GM12878 (cell line): ENCODE measurements around the gene LGALS8. TPM values are rescaled to one million over a fixed set of nuclear protein-coding genes. Genes with fewer than 3 reads are reported as not detected.

Experiments
- CBFB ChIP-seq: IDR thresholded peaks from 2 replicates; pipeline ENCODE4 v1.6.1; 2016; ENCODE audit warnings: antibody characterized with exemption, low read depth
- E4F1 ChIP-seq: fragments of 450-650 bp; IDR thresholded peaks from 2 replicates; pipeline ENCODE4 v1.6.1; 2018; ENCODE audit warnings: borderline replicate concordance, mild to moderate bottlenecking; ENCODE audit not compliant: partially characterized antibody
- KAT2A ChIP-seq: conservative IDR thresholded peaks from 2 replicates; pipeline ENCODE4 v1.6.1; 2011; ENCODE audit warnings: low read depth, low read length; ENCODE audit not compliant: control insufficient read depth
- NFYB ChIP-seq: IDR thresholded peaks from 2 replicates; pipeline ENCODE4 v1.6.1; 2011; ENCODE audit warnings: low read depth, mild to moderate bottlenecking, low read length, improper control_type of control experiment, moderate library complexity; ENCODE audit not compliant: insufficient read depth
- SKIL ChIP-seq: fragments of 450-650 bp; IDR thresholded peaks from 2 replicates; pipeline ENCODE4 v1.6.1; 2017; ENCODE audit warnings: mild to moderate bottlenecking, low read depth, inconsistent platforms; ENCODE audit not compliant: poor library complexity, severe bottlenecking
- TCF3 ChIP-seq: IDR thresholded peaks from 2 replicates; pipeline ENCODE4 v1.6.1; 2012; ENCODE audit warnings: low read depth, mild to moderate bottlenecking, low read length, borderline replicate concordance; ENCODE audit not compliant: insufficient read depth
- ZNF592 ChIP-seq: fragments of 450-650 bp; IDR thresholded peaks from 2 replicates; pipeline ENCODE4 v1.6.1; 2017; ENCODE audit warnings: mild to moderate bottlenecking, moderate library complexity
- polyA plus RNA-seq, 11 experiments: library from polyadenylated mRNA; depleted of rRNA in 4 of 11; unstranded in 6 of 11; stranded (reverse) in 5 of 11; fragments of >200 nt; fragmentation: Nextera tagmentation in 4 of 11; fragmentation: Illumina TruSeq in 1 of 11; extraction: Ambion mirVana in 4 of 11; extraction: Trizol in 1 of 11; gene quantifications; 1 replicate in 1 of 11; 2 replicates in 10 of 11; pipeline versions ENCODE4 v1.2.1 to v1.2.3, GENCODE V29; 2011 to 2016; ENCODE audit warnings: inconsistent platforms in 2 of 11, missing spikeins in 2 of 11, low read depth in 1 of 11
- total RNA-seq, 4 experiments: library from RNA; depleted of rRNA in 3 of 4; stranded (reverse); fragments of >200 nt in 3 of 4; fragmentation: Illumina TruSeq in 1 of 4; extraction: Trizol in 1 of 4; gene quantifications; 2 replicates each; pipeline versions ENCODE4 v1.2.1 to v1.2.3, GENCODE V29; 2013 to 2021
- TF ChIP-seq, protein P1 (sequence below): fragments of 450-650 bp; IDR thresholded peaks from 2 replicates; pipeline ENCODE4 v1.6.1; 2016; ENCODE audit warnings: mild to moderate bottlenecking
- TF ChIP-seq, protein P2 (sequence below): fragments of 150-350 bp; IDR thresholded peaks from 2 replicates; pipeline ENCODE4 v1.6.1; 2014; ENCODE audit warnings: mild to moderate bottlenecking, low read depth, low read length
- TF ChIP-seq, protein P3 (sequence below): fragments of 450-650 bp; IDR thresholded peaks from 2 replicates; pipeline ENCODE4 v1.6.1; 2017; ENCODE audit warnings: mild to moderate bottlenecking, moderate library complexity

LGALS8 gene
- total and polyA plus RNA-seq, 10 of the 15 experiments (the other 5 are each of a cell fraction or from before 2014, with no cell fraction given): 15.4 to 86.5 (median 19.2) TPM

DNA sequence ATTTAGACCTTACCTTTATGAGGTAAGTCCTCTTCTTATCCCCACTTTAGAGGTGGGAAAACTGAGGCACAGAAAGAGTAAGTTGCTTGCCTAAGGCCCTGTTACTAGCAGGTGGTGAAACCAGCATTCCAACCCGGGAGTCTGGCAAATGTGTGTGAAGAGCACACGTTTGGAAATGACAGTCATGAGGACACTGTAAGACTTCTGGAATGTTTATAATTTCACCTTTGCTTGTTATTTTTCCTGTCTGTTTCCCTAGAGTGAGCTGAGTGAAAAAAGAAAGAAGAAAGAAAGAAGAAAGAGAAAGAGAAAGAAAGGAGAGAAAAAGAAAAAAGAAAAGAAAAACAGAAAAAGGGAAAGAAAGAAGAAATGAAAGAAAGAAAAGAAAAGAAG is 21.2 kb upstream of the LGALS8 start (continued):
- TF ChIP-seq ZNF592: no peak
- no peak for TF ChIP-seq TCF3
- TF ChIP-seq, protein P1, sequence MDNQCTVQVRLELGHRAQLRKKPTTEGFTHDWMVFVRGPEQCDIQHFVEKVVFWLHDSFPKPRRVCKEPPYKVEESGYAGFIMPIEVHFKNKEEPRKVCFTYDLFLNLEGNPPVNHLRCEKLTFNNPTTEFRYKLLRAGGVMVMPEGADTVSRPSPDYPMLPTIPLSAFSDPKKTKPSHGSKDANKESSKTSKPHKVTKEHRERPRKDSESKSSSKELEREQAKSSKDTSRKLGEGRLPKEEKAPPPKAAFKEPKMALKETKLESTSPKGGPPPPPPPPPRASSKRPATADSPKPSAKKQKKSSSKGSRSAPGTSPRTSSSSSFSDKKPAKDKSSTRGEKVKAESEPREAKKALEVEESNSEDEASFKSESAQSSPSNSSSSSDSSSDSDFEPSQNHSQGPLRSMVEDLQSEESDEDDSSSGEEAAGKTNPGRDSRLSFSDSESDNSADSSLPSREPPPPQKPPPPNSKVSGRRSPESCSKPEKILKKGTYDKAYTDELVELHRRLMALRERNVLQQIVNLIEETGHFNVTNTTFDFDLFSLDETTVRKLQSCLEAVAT: no peak
- no peak for TF ChIP-seq NFYB
- TF ChIP-seq, protein P2, sequence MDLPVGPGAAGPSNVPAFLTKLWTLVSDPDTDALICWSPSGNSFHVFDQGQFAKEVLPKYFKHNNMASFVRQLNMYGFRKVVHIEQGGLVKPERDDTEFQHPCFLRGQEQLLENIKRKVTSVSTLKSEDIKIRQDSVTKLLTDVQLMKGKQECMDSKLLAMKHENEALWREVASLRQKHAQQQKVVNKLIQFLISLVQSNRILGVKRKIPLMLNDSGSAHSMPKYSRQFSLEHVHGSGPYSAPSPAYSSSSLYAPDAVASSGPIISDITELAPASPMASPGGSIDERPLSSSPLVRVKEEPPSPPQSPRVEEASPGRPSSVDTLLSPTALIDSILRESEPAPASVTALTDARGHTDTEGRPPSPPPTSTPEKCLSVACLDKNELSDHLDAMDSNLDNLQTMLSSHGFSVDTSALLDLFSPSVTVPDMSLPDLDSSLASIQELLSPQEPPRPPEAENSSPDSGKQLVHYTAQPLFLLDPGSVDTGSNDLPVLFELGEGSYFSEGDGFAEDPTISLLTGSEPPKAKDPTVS: no peak
- no peak for TF ChIP-seq SKIL
- no peak for TF ChIP-seq E4F1
- TF ChIP-seq, protein P3, sequence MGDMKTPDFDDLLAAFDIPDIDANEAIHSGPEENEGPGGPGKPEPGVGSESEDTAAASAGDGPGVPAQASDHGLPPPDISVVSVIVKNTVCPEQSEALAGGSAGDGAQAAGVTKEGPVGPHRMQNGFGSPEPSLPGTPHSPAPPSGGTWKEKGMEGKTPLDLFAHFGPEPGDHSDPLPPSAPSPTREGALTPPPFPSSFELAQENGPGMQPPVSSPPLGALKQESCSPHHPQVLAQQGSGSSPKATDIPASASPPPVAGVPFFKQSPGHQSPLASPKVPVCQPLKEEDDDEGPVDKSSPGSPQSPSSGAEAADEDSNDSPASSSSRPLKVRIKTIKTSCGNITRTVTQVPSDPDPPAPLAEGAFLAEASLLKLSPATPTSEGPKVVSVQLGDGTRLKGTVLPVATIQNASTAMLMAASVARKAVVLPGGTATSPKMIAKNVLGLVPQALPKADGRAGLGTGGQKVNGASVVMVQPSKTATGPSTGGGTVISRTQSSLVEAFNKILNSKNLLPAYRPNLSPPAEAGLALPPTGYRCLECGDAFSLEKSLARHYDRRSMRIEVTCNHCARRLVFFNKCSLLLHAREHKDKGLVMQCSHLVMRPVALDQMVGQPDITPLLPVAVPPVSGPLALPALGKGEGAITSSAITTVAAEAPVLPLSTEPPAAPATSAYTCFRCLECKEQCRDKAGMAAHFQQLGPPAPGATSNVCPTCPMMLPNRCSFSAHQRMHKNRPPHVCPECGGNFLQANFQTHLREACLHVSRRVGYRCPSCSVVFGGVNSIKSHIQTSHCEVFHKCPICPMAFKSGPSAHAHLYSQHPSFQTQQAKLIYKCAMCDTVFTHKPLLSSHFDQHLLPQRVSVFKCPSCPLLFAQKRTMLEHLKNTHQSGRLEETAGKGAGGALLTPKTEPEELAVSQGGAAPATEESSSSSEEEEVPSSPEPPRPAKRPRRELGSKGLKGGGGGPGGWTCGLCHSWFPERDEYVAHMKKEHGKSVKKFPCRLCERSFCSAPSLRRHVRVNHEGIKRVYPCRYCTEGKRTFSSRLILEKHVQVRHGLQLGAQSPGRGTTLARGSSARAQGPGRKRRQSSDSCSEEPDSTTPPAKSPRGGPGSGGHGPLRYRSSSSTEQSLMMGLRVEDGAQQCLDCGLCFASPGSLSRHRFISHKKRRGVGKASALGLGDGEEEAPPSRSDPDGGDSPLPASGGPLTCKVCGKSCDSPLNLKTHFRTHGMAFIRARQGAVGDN: no peak
- TF ChIP-seq CBFB: no peak
- no peak for TF ChIP-seq KAT2A
- TF ChIP-seq, all 136 proteins: peak for 0
